HepG2 (cell line): ENCODE results near the gene CDK14.

Experiments
- POLR2A ChIP-seq, 2 experiments: IDR thresholded peaks; 2 replicates each; pipeline ENCODE4 v1.6.1; 2011; ENCODE audit warnings: low read depth in 2 of 2, low read length in 2 of 2, mild to moderate bottlenecking in 1 of 2, moderate library complexity in 1 of 2; ENCODE audit not compliant: insufficient read depth in 1 of 2
- RFXAP ChIP-seq: sonication (generic); formaldehyde crosslinking; IDR thresholded peaks from 2 replicates; pipeline ENCODE4 v1.4.0; 2020; ENCODE audit warnings: missing genetic modification reagents, borderline replicate concordance
- SMC3 ChIP-seq: IDR thresholded peaks from 2 replicates; pipeline ENCODE4 v1.6.1; 2011; ENCODE audit warnings: low read length, improper control_type of control experiment
- ZFP90 ChIP-seq: sonication (generic); formaldehyde crosslinking; IDR thresholded peaks from 2 replicates; pipeline ENCODE4 v1.8.0; 2022; ENCODE audit warnings: missing genetic modification reagents, mild to moderate bottlenecking, inconsistent platforms, borderline replicate concordance
- ZNF510 ChIP-seq: sonication (generic); formaldehyde crosslinking; IDR thresholded peaks from 2 replicates; pipeline ENCODE4 v1.4.0; 2020; ENCODE audit warnings: low read depth, mild to moderate bottlenecking, missing genetic modification reagents
- TF ChIP-seq, protein P1 (sequence below): IDR thresholded peaks from 2 replicates; pipeline ENCODE4 v1.6.1; 2016; ENCODE audit warnings: missing biosample characterization, missing genetic modification reagents, low read depth
- TF ChIP-seq, protein P2 (sequence below): sonication (generic); formaldehyde crosslinking; IDR thresholded peaks from 2 replicates; pipeline ENCODE4 v1.5.0; 2020; ENCODE audit warnings: mild to moderate bottlenecking, missing genetic modification reagents, moderate library complexity
- TF ChIP-seq, protein P3 (sequence below), 2 experiments: sonication (generic) in 1 of 2; formaldehyde crosslinking in 1 of 2; IDR thresholded peaks; 2 replicates each; pipeline versions ENCODE4 v1.5.1 to v1.6.1; 2011 to 2020; ENCODE audit warnings: borderline replicate concordance in 1 of 2, low read depth in 1 of 2, low read length in 1 of 2, mild to moderate bottlenecking in 1 of 2, missing genetic modification reagents in 1 of 2, moderate library complexity in 1 of 2
- TF ChIP-seq, protein P4 (sequence below): IDR thresholded peaks from 2 replicates; pipeline ENCODE4 v1.6.1; 2016; ENCODE audit warnings: low read depth, control low read depth

DNA sequence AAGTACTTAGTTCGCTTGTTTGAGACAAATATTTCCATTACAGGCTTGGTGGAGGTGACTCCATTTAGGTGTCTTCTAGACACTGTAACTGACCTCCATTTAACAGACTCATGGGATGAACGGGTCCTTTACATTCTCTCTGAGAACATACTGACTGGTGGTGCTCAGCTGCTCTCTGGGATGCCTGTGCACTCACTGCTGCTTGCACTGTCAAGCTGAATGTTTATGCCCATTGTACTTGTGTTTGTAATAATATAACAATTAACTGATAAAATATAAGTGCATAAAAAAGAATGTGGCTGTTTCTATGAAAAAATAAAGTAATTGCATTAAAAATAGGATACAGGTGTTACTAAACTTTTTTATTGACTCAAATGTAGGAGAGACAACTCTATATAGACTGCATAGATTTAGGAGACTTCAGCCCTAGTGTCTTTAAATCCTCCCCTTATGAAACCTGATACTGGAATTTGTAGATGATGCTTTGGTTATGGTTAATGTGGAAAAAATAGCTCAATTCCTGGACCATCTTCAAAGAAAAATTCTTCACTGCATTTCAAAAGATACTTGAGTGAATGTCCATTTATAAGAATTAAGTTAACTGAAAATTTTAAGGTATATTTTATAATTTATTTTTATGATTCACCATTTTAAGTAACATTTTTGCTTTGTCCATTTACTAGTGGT, 85.4 kb downstream of the CDK14 start:
- no peak for TF ChIP-seq POLR2A (IDR thresholded peaks at IDR 0.05; ENCODE audit: insufficient read depth in 1 of 2, low read depth in 2 of 2, low read length in 2 of 2)
- TF ChIP-seq, protein P1, sequence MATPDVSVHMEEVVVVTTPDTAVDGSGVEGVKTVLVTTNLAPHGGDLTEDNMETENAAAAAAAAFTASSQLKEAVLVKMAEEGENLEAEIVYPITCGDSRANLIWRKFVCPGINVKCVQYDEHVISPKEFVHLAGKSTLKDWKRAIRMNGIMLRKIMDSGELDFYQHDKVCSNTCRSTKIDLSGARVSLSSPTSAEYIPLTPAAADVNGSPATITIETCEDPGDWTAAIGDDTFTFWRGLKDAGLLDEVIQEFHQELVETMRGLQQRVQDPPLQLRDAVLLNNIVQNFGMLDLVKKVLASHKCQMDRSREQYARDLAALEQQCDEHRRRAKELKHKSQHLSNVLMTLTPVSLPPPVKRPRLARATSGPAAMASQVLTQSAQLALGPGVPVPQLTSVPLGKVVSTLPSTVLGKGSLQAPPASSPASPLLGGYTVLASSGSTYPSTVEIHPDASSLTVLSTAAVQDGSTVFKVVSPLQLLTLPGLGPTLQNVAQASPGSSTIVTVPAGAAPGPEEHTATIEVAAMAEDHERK (CRISPR knock-in tag), result no peak
- TF ChIP-seq, protein P2, sequence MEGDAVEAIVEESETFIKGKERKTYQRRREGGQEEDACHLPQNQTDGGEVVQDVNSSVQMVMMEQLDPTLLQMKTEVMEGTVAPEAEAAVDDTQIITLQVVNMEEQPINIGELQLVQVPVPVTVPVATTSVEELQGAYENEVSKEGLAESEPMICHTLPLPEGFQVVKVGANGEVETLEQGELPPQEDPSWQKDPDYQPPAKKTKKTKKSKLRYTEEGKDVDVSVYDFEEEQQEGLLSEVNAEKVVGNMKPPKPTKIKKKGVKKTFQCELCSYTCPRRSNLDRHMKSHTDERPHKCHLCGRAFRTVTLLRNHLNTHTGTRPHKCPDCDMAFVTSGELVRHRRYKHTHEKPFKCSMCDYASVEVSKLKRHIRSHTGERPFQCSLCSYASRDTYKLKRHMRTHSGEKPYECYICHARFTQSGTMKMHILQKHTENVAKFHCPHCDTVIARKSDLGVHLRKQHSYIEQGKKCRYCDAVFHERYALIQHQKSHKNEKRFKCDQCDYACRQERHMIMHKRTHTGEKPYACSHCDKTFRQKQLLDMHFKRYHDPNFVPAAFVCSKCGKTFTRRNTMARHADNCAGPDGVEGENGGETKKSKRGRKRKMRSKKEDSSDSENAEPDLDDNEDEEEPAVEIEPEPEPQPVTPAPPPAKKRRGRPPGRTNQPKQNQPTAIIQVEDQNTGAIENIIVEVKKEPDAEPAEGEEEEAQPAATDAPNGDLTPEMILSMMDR (CRISPR knock-in tag), result no peak
- TF ChIP-seq, protein P3, sequence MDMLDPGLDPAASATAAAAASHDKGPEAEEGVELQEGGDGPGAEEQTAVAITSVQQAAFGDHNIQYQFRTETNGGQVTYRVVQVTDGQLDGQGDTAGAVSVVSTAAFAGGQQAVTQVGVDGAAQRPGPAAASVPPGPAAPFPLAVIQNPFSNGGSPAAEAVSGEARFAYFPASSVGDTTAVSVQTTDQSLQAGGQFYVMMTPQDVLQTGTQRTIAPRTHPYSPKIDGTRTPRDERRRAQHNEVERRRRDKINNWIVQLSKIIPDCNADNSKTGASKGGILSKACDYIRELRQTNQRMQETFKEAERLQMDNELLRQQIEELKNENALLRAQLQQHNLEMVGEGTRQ (IDR thresholded peaks at IDR 0.05; ENCODE audit: low read depth, low read length), result no peak
- TF ChIP-seq, protein P3 (CRISPR knock-in tag; IDR thresholded peaks at IDR 0.05; ENCODE audit: borderline replicate concordance), result no peak
- TF ChIP-seq, protein P4, sequence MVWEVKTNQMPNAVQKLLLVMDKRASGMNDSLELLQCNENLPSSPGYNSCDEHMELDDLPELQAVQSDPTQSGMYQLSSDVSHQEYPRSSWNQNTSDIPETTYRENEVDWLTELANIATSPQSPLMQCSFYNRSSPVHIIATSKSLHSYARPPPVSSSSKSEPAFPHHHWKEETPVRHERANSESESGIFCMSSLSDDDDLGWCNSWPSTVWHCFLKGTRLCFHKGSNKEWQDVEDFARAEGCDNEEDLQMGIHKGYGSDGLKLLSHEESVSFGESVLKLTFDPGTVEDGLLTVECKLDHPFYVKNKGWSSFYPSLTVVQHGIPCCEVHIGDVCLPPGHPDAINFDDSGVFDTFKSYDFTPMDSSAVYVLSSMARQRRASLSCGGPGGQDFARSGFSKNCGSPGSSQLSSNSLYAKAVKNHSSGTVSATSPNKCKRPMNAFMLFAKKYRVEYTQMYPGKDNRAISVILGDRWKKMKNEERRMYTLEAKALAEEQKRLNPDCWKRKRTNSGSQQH (CRISPR knock-in tag), result no peak
- no peak for TF ChIP-seq RFXAP (CRISPR knock-in tag)
- no peak for TF ChIP-seq ZFP90 (CRISPR knock-in tag)
- TF ChIP-seq ZNF510 (CRISPR knock-in tag), result no peak
- TF ChIP-seq SMC3, result no peak
